ENCODE results near the gene NPTX1. TPM values are rescaled to one million over a fixed set of nuclear protein-coding genes. Genes with fewer than 3 reads are reported as not detected.
A peak's percentile ranks its signal among the peaks of the same experiment; 100 is the strongest.

NPTX1 gene
- 1 to 10 TPM; 1.7 to 3.8 TPM for total RNA-seq
- polyA plus RNA-seq (ENCODE audit: insufficient read depth, low read depth, low replicate concordance), result 3.7 TPM
- long read RNA-seq, donor 1, full-length matches to known transcripts, result 1 of 1 reads
- long read RNA-seq, donor 1, partial matches to known transcripts, result 0 of 1 reads
- long read RNA-seq, donor 1, other reads (novel, unspliced or antisense), result 0 of 1 reads
- long read RNA-seq, donor 2, result 0 reads

GRCh38 chr17:80475910-80476876 lies at the start of gene NPTX1:
Gene NPTX1, minus strand, starts transcription at chr17:80476607. Its CDS starts 161 bp downstream, at chr17:80476446.
- Histone ChIP-seq H3K4me3 (peak within 1 kb of the TSS in 1 of 2 donors; percentile 56), H3K27ac (no peak within 1 kb of the TSS), H3K9me3 (no peaks in the 10 kb centered on the region), H3K4me1 (peaks cover 32% of the 10 kb centered on the region), H3K36me3 (ENCODE audit: low read depth, missing control alignments) (no peaks in the 10 kb centered on the region), H3K27me3 (no peaks in the 10 kb centered on the region)
- TF ChIP-seq CTCF (IDR thresholded peaks at IDR 0.05) (no peak), POLR2A (IDR thresholded peaks at IDR 0.05) (no peak)
- WGBS, 2 donors, result 1% methylated on average over 55 of the region's 136 CpGs; no CpG with 5 or more reads in 1 of the 2 donors
- no peak for DNase-seq
- intact Hi-C loops (cut with DNase I; ENCODE audit: low total_unique reads), result loop anchor here (10.0 kb wide), 1 partner anchor 99 kb away; no protein-coding TSS in a partner anchor

- no peak overlapping the region for H3K4me3 ChIP-seq
- H3K27ac ChIP-seq, result peak overlapping the region in 1 of 2 donors; percentile 22
- DNase-seq, result peak; percentile 40
- intact Hi-C loops (cut with DNase I; ENCODE audit: low total_unique reads), result no loop called here
- H3K36me3 ChIP-seq (ENCODE audit: low read depth, missing control alignments), result no peaks in the 10 kb centered on the region
- peaks cover 16% of the 10 kb centered on the region for H3K4me1 ChIP-seq
- 42 to 56% methylated on average over 16 of the region's 16 CpGs for whole genome bisulfite sequencing, 2 donors
- H3K27me3 ChIP-seq, result no peaks in the 10 kb centered on the region
- H3K9me3 ChIP-seq, result no peaks in the 10 kb centered on the region
- TF ChIP-seq POLR2A (IDR thresholded peaks at IDR 0.05), result no peak
Observed at GRCh38 chr17:80523956-80524712, 47.7 kb upstream of the NPTX1 start.

- intact Hi-C loops (cut with DNase I; ENCODE audit: low total_unique reads), result no loop called here
- H3K9me3 ChIP-seq, result no peaks in the 10 kb centered on the region
- H3K4me1 ChIP-seq, result peaks cover 16% of the 10 kb centered on the region
- peak; percentile 35 for DNase-seq
- H3K4me3 ChIP-seq, result no peak overlapping the region
- no peak overlapping the region for H3K27ac ChIP-seq
- no peak for TF ChIP-seq CTCF (IDR thresholded peaks at IDR 0.05)
- TF ChIP-seq POLR2A (IDR thresholded peaks at IDR 0.05), result no peak
- H3K36me3 ChIP-seq (ENCODE audit: low read depth, missing control alignments), result no peaks in the 10 kb centered on the region
- H3K27me3 ChIP-seq, result no peaks in the 10 kb centered on the region
- 53 to 85% methylated on average over 4 to 12 of the region's 12 CpGs for WGBS, 2 donors
Observed at GRCh38 chr17:80523054-80523744, 46.8 kb upstream of the NPTX1 start.

- Histone ChIP-seq H3K27me3 (no peaks in the 10 kb centered on the region), H3K36me3 (ENCODE audit: low read depth, missing control alignments) (no peaks in the 10 kb centered on the region), H3K27ac (no peak overlapping the region), H3K4me3 (no peak overlapping the region), H3K4me1 (peaks cover 16% of the 10 kb centered on the region), H3K9me3 (no peaks in the 10 kb centered on the region)
- intact Hi-C loops (cut with DNase I; ENCODE audit: low total_unique reads), result no loop called here
- 46 to 51% methylated on average over 9 to 10 of the region's 10 CpGs for WGBS, 2 donors
- DNase-seq, result no peak
- TF ChIP-seq POLR2A (IDR thresholded peaks at IDR 0.05) (no peak), CTCF (IDR thresholded peaks at IDR 0.05) (no peak)
Observed at GRCh38 chr17:80520810-80521455, 44.5 kb upstream of the NPTX1 start.
